ENCODE data around the gene CCDC136.

The CCDC136 gene

DNA sequence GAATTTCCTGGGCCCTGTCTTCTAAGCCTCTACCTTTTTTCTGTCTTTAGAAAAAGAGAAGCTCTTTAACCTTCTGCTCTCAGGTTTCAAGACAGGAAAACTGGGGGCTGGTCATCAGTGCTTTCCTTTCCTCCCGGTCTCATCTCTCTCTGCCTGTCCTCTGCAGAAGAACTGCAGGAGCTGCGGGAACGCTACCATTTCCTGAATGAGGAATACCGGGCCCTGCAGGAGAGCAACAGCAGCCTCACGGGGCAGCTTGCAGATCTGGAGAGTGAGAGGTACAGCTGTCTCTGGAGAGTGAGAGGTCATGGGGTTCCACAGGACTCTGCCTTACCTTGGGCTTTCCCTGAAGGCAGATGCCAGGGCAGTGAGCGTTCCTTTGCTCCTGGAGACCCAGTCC lies 12.7 kb downstream of the CCDC136 start:
- FAIRE-seq (no peak), DNase-seq (ENCODE audit: low spot score) (no peak)

DNA sequence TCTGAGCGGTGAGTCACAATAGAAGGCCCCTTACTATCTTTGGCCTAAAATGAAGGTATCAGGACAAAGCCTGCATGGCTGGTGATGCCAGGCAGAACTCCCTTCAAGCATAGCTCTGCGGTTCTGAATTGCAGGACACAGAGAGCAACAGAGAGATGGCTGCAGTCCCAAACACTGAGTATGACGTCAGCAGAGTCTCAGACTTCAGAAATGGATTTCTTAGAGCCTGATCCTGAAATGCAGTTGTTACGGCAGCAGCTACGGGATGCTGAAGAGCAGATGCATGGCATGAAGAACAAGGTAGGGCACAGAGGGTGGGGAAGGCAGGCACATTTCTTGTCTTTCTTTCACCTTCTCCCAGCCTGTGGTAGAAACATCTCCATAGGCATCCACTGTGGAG lies 13.5 kb downstream of the CCDC136 start:
- FAIRE-seq: no peak
- DNase-seq (ENCODE audit: low spot score): no peak

GRCh38 chr7:128807191-128807590 lies 15.4 kb downstream of the CCDC136 start:
- FAIRE-seq (no peak), DNase-seq (ENCODE audit: low spot score) (no peak)

GRCh38 chr7:128809363-128809762 lies 17.6 kb downstream of the CCDC136 start:
- FAIRE-seq (no peak), DNase-seq (ENCODE audit: low spot score) (no peak)

GRCh38 chr7:128810473-128810872 lies 18.7 kb downstream of the CCDC136 start:
- FAIRE-seq (no peak), DNase-seq (ENCODE audit: low spot score) (no peak)

GRCh38 chr7:128810997-128811396 lies 19.2 kb downstream of the CCDC136 start:
- no peak for FAIRE-seq
- DNase-seq (ENCODE audit: low spot score): no peak

GRCh38 chr7:128811631-128812430 lies 20.1 kb downstream of the CCDC136 start:
- DNase-seq (ENCODE audit: low spot score): no peak

GRCh38 chr7:128812514-128813168 lies 20.9 kb downstream of the CCDC136 start:
- no peak for FAIRE-seq
- no peak for DNase-seq (ENCODE audit: low spot score)

More at GRCh38 chr7:128811631-128812430, 20.1 kb downstream of the CCDC136 start:
- no peak for FAIRE-seq

GRCh38 chr7:128814499-128814898 lies 22.7 kb downstream of the CCDC136 start:
- FAIRE-seq (no peak), DNase-seq (ENCODE audit: low spot score) (no peak)

DNA sequence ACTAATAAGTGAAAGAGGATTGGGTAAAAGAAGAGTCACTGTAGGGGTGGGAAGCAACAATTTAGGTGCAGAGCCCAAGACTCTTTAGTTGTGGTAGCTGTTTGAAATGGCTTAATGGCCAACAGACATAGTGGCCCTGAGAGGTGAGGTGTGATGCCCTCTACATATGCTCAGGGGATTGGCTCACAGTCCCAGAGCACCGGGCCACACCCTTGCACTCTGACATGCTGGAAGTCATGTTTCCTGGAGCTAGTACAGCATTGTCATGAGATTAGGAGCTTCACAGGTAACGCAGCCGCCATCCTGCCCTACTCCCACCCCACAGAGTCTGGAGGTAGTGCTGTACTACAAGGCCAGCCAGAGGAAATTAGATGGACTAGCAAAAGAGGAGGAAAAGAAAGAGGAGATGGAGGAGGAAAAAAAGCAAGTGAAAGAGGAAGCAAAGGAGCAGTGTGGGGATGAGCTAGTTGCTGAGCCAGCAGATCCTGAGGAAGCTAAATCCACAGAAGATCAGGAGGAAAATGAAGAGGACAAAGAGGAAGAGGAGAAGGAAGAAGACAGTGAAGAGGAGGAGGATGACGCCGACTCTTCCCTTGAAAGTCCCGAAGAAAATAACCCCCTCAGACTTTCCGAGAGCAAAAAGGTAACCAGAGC lies 23.6 kb downstream of the CCDC136 start:
- FAIRE-seq: no peak
- DNase-seq (ENCODE audit: low spot score): no peak

DNA sequence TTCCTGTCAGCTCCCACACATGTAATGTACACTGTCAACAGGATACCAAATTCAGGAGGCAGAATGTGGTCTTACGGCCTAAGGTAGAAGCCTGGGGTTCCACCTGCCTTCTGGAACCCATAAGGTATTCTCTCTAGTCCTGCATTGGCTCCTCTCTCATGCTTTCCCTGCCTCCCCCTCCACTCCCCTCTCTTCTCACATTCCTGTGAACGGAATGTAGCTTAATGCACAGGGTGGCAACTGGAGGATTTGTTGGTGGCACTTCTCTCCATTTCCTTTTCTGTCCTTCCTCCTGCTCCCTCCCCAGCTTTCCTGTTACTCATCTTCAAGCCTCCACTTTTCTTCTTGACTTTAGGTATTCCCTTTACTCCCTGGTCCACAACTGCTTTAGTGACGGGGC lies 26.9 kb downstream of the CCDC136 start:
- no peak for DNase-seq (ENCODE audit: low spot score)
- FAIRE-seq: no peak

DNA sequence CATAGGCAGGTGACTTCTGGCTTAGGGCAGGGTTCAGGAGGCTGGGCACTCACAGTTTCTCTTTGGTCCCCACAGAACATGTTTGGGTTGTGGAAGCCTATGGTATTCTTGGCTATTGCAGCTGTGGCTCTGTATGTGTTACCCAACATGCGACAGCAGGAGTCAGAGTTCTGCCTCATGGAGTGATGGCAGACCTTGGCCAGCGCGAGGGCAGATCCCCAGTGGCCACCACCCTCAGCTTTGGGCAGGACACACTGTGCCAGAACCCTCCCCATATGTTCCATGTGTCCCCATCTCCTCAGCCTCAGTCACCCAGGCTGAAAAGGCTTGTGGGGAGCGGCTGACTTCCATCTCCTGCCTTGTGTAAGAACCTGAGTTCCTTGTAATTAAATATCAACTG lies 30.0 kb downstream of the CCDC136 start:
- no peak for DNase-seq (ENCODE audit: low spot score)
- no peak for FAIRE-seq

- FAIRE-seq: no peak
- DNase-seq (ENCODE audit: low spot score): no peak
These were observed 34.7 kb downstream of the CCDC136 start for GRCh38 chr7:128826512-128826911.

- no peak for FAIRE-seq
- no peak for DNase-seq (ENCODE audit: low spot score)
These were observed 35.1 kb downstream of the CCDC136 start for GRCh38 chr7:128826916-128827247.

DNA sequence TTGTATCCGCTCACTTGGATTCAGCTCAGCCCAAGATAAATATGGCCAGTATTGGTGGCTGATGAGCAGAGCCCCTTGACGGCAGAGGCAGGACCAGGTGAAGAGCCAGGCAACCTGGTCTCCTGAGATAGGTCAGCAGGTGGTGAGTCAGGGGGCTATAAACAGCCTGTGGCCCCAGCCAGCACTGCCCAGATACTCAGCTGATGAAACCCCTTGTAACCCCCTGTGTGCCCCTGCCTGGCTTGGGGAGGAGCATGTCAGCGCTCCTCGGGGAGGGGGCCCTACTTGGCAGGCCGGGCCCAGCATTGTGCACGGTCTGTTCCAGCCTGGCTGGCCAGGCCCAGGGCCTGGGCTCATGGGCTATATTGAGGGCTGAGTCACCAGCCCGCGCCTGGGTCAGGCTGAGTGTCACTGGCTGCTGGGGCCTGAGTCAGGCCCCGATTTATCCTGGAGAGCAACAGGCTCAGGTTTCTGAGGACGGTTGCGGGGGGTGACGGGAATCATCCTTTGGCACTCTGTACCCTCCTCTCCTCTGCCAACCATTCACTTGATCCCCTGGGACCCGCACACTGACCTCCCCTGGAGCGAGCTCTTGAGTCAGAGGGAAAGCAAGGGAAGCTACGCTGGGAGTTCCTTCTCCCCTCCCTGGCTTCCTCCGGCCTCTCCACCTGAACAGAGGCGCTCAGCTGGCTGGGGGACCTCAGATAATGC lies 35.6 kb downstream of the CCDC136 start:
- FAIRE-seq: no peak
- peak; percentile 80 for DNase-seq (ENCODE audit: low spot score)

- DNase-seq (ENCODE audit: low spot score) (peak; percentile 52), FAIRE-seq (no peak)
These were observed 36.4 kb downstream of the CCDC136 start for GRCh38 chr7:128827971-128828711.

DNA sequence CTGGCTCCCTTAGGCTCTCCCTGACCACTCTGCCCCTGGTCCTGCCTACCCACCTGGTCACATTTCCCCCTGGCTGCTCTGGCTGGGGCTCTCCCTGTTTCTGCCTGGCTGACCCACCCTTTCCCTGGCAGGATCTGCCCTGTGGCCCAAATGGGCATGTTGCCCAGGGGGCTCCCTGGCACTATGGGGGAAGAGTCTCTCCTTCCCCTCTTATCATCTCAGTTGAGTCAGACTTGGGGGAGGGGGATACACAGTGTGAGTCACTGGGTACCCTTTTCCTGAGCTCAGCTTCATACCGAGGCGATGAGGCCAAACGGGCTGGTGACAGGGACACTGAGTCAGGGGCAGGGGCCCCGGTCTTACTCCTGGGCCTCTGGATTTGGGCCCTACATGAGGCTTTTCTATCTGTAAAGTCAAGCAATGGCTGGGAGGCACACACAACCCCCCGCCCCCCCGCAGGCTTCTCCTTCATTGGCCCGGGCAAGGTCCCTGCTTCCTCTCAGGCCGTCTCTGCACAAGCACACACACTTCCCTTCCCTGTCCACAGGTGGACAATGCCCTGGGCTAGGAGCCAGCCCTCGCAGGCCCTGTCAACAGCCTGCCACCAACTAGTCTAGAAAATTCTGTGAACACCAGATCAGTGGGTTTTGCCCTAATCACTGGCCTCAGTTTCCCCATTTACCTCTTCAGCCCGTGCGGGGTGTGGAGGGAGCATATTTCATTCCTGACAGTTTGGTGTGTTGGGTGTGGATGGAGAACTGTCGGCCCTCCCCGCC lies 37.8 kb downstream of the CCDC136 start:
- DNase-seq (ENCODE audit: low spot score) (peak; percentile 52), FAIRE-seq (no peak)

GRCh38 chr7:128830231-128831177 lies 38.7 kb downstream of the CCDC136 start, which contains the start of gene FLNC:
TSS of gene FLNC (plus strand) at chr7:128830406. CDS start at chr7:128830638, 232 bp downstream.
- DNase-seq (ENCODE audit: low spot score) (peak; percentile 79), FAIRE-seq (peak; percentile 74)

Data from urothelium cell line (cell line).